GM10266 (cell line): ENCODE results near the gene SCN4B.

Source experiments
- DNase-seq: peaks from one replicate; pipeline ENCODE4 v3.0.0; 2012; ENCODE audit errors: extremely low spot score
- TF ChIP-seq, protein P1 (sequence below): IDR thresholded peaks from 2 replicates; pipeline ENCODE4 v1.5.1; 2012; ENCODE audit warnings: mild to moderate bottlenecking, low read depth; ENCODE audit not compliant: control insufficient read depth, insufficient read depth; ENCODE audit errors: missing control alignments

Gene SCN4B

DNA sequence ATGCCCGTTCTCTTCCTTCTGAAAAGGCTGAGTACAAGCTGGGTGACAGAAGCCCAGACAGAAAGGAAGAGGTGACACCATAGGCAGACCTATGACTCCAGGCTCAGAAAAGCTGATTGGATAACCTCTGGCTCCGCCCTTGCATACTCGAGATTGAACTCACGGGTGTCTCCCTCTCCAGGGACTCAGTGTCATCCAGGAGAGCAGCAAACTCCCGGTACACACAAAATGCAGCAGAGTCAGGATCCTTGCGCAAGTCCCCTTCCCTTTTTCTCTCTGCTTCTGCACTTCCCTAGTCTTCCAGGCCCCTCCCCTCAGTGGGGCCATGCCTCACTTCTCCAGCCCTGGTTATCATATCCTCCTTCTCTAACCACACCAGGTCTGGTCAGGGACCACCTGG is 9.8 kb downstream of the SCN4B start:
- no peak for DNase-seq
- TF ChIP-seq, protein P1, sequence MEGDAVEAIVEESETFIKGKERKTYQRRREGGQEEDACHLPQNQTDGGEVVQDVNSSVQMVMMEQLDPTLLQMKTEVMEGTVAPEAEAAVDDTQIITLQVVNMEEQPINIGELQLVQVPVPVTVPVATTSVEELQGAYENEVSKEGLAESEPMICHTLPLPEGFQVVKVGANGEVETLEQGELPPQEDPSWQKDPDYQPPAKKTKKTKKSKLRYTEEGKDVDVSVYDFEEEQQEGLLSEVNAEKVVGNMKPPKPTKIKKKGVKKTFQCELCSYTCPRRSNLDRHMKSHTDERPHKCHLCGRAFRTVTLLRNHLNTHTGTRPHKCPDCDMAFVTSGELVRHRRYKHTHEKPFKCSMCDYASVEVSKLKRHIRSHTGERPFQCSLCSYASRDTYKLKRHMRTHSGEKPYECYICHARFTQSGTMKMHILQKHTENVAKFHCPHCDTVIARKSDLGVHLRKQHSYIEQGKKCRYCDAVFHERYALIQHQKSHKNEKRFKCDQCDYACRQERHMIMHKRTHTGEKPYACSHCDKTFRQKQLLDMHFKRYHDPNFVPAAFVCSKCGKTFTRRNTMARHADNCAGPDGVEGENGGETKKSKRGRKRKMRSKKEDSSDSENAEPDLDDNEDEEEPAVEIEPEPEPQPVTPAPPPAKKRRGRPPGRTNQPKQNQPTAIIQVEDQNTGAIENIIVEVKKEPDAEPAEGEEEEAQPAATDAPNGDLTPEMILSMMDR, result no peak

GRCh38 chr11:118142081-118142480 is 10.5 kb downstream of the SCN4B start:
- no peak for DNase-seq
- TF ChIP-seq, protein P1, result no peak

DNA sequence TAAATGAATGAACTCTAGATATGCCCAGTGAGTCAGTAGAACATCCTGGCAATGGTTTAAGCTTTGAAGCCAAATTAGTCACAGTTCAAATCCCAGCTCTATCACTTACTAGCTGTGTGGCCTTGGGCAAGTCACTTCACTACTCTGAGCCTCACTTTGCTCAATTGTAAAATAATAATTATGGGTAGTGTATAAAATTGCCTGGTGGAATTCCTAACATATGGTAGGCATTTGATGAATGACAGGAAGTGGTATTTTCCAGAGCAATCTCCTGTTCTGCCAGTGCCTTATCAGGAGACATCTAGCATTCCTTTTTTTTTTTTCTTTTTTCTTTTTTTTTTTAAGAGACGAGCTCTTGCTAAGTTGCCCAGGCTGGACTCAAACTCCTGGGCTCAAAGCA is 13.0 kb downstream of the SCN4B start:
- TF ChIP-seq, protein P1, result no peak
- no peak for DNase-seq

GRCh38 chr11:118138839-118139420 is 13.7 kb downstream of the SCN4B start:
- TF ChIP-seq, protein P1, result no peak
- DNase-seq, result no peak

DNA sequence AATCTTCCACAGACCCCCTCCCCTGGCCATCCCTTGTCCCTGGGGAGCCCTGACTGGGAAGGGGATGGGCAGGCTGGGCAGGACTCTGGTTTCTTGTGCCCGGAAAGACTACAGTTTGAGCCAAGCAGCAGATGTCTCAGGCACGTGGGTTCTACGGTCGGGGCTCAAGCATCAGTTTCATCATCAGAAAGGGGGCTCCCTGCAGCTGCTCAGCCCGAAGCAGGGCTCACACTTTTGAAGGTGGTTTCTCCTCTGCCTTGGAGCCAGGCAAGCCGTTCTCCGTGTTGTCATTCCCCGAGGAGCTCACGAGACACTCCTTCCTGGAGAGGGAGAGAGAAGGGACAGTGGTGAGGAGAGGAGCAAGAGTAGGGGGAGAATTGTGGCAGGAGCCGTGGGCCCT is 15.8 kb downstream of the SCN4B start:
- TF ChIP-seq, protein P1, result no peak
- no peak for DNase-seq

DNA sequence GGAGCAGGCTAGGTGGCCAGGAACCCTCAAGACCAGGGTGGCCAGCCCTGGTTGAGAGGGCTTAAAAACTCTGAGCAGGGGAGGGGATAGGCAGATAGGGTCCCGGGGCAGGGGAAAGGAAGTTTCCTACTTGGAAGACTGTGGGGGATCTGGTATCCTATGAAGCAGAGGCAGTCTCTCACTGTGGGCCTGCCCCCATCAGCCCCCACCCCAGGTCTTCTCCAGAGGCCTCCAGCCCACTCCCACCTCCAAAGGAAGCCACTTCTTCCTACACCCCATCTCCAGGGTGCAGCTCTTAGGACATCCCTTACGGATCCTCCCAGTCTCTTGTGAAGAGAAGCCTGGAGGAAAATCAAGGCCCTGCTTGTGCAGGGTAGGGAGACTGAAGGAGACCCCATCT is 16.3 kb downstream of the SCN4B start:
- no peak for DNase-seq
- TF ChIP-seq, protein P1, result no peak

- DNase-seq, result no peak
- TF ChIP-seq, protein P1, result no peak
These were observed 16.8 kb downstream of the SCN4B start for GRCh38 chr11:118135796-118136165.
